HG03108 (cell line): ENCODE results near the gene FGFR2.
"Not testable (repeated sequence)": the region's sequence is repeated elsewhere in the genome, so short reads cannot be mapped to it uniquely, and the experiment has no call there.

Experiments used
- ATAC-seq: cut with Tn5 transposase; IDR thresholded peaks from one replicate; pipeline ENCODE4 v1.9.1; 2021; ENCODE audit warnings: moderate library complexity; ENCODE audit not compliant: unreplicated experiment

FGFR2 gene

DNA sequence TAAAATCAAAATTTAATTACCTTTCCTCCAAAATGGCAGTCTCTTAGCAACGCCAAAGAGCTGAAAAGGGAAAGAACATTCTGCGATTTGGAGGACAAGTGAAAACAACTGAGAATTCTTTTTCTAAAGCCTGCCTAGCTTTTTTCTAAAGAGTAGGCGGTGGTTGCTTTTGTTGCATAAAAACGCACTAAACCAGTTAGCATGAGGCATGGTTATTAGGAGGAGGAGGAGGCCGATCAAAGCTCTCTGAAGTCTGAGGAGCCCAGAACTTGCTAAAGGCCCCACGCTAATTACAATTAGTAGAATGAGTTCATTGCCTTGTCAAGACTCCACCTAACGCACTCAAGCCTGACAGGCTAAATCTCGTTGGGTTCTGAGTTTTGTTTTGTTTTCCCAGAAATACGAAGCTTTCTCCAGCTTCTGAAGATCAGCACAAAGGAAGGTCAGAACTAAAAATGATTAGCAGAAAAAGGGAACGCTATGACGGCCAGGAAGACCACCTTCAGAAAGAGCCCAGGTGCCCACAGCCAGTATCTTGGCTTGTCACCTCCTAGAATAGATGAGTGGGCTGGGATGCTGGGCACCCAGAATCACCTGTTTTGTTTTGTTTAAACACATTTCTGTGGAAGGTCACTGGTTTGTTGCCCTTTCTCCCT lies 72.0 kb downstream of the FGFR2 start:
- ATAC-seq = no peak

GRCh38 chr10:121525251-121526134 lies 72.8 kb downstream of the FGFR2 start:
- no peak for ATAC-seq

DNA sequence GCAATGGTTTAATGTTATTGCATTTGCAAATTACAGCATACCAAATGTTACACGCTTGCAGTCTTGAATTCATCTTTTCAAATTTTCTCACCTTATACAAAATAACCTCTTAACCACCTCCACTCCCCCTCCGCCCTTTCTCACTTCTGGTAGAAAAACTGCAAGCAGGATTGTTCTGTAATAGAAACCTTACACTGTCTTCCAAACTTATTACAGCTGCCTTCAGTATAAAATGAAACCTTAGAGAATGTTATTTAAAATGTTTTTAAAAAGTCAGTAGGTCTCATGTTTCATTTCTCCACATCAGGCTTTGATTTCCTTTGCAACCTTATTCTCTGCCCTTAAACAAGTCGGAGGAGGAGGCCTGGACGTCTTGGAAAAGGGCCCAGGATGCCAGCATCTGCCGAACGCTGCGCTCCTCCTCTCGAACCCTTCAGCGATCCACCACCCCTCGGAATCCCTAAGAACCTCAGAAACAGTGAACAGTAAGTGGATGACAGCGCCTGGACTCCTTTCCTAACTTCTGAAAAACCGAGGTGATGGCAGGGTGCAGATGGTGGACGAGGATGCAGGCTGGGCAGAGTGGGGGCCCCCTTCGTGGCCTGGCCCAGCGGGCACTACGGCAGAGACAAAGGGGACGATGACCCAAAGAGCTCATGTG lies 74.0 kb downstream of the FGFR2 start:
- ATAC-seq = no peak

GRCh38 chr10:121522831-121523230 lies 75.4 kb downstream of the FGFR2 start:
- no peak for ATAC-seq

- ATAC-seq = no peak
These were observed 76.3 kb downstream of the FGFR2 start for GRCh38 chr10:121521794-121522556.

GRCh38 chr10:121520526-121520925 lies 77.7 kb downstream of the FGFR2 start:
- ATAC-seq = not testable (repeated sequence)

DNA sequence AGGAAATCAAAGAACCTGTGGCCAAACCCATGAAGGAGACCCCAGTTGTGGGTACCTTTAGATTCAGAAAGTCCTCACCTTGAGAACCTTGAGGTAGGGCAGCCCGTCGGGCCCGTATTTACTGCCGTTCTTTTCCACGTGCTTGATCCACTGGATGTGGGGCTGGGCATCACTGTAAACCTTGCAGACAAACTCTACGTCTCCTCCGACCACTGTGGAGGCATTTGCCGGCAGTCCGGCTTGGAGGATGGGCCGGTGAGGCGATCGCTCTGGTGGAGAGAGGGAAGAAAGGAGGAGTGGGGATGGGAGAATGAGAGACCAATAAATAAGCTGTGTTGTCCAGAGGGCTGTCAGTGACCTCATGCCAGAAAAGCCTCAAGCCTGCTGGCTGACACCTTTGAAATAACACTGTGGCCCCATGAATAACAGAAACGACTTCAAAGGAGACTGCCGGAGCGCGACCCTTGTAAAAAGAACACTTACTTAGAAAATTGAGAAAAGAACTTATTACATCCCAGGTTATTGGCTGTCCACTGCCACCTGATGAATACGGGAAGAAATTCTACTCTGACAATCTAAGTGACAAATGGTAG lies 78.2 kb downstream of the FGFR2 start:
- ATAC-seq = no peak

DNA sequence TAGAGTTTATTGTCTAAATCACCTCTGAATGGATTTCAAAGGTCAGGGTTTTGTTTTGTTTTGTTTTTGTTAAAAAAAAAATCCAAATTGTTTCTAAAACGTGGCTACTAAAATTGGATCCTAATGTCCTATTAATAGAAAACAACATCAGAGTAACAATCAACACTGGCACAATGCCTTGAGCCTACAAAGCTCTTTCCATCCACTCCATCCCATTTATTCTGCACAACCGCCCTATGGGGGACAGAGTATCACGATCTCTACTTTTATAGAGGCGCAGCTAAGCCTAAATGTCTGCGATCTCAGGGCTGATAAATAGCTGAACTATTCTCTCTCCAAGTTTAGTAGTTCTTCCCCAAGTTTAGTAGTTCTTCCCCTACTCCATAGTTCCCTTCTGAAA lies 78.8 kb downstream of the FGFR2 start:
- ATAC-seq = no peak

GRCh38 chr10:121518333-121518732 lies 79.9 kb downstream of the FGFR2 start:
- no peak for ATAC-seq

GRCh38 chr10:121516093-121516865 lies 82.0 kb downstream of the FGFR2 start:
- peak; percentile 93 for ATAC-seq

DNA sequence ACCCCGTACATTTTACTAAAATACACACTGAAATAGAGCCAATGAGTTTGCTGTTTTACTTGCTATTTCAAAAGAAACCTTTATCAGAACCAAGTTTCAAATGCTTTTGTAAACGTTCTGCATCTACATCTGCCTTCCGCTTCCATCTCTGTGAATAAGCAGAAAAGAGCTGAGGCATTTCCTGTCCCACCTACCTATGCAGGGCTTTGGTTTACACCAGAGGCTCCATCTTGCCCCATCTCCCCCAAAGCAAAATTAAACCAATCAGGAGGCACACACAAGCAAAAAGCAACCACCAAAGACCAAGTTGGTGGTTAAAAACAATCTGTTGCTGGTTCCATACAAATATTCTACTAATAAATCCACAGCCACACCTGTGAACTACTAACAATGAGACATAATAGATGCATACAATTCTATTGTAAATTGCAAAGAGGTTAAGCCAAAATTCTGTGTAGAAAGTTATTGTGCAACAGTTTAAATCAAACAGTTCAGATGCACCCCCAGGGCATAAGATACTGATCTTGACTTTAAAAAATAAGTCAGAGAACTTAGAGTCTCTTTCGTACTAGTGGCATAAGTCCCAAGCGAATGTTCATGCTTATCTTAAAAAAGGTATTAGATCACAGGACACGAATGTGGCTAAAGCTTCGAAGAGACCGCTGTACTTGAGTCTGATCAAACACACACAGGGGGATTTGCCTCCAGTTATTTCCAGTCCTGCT lies 83.9 kb downstream of the FGFR2 start:
- no peak for ATAC-seq

- no peak for ATAC-seq
These were observed 86.3 kb downstream of the FGFR2 start for GRCh38 chr10:121511943-121512342.

DNA sequence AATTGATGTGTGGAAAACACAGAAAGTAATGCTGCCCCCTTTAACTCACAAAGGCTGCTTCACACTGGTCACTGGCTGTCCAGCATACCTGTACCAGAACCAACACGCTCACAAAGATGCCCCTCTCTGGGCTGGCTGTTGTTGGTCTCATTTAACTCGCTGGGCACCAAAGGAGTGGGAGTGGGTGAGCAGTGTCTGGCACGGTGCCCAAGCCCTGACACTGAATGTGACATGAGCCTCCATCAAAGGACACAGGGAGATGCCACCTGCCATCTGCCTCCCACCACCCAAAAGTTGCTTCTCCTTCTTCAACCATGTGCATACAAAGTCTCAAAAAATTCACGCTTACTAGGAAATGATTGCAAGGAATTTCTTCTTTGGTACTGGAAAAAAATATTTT lies 86.8 kb downstream of the FGFR2 start:
- ATAC-seq = no peak

DNA sequence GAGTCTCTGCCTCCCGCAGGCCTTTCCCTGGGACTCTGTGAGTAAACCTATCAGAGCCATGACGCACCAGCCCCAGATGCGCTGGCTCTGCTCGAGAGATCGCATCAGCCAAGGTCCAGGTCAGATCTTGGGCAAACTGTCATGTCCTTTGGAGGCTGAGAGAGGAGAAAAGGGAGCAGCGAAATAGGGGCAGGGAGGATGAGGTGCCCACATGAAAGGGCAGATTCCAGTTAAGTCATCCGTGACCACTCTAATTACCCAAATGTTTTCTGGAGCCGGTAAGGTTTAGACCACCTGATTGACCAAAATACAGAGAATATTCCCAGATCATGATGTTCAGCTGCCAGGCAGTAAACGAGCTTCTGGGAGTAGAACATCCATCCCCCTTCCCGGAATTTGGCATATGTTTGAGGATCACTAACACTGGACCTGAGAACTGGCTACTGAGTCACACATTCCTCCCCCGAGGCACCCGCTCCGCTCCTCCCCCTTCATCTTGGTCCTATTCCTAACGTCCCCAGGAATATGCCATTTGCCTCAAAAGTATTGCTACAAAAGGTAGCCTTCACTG lies 88.0 kb downstream of the FGFR2 start:
- no peak for ATAC-seq

DNA sequence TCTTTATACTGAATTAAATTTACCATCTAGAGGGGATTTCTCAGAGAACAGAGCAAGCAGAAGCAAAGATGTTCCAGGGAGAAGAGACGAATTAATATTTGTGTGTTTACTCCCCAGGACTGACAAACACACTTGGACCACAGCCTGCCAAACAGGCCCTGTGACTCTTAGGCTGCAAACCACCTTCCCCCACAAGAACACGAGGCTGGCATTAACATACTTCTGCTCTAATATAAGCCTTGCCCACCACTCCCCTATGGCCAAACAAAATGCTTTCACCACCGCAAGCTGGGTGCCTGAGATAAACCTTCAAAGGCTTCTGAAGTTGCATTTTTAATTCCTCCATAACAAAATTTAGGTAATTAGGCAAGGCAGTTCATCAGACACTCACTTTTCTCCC lies 88.4 kb downstream of the FGFR2 start:
- ATAC-seq = no peak

DNA sequence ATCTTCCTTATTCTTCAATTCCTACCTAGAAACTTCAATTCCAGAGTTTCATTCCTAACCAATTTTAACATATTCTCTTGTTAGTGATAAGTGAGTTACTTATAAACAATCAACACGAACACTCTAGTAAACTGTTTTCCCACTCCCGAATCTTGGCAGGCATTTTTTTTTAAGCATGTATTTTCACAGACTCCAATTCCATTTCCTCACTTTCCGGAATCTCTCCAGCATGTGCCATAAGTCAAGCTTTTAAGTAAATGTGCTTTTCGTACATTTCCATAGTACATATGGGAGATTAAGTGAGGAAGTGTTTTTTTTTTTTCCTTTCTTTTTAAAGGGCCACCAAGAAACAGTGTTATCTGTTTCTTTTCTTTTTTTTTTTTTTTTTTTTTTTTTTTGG lies 89.1 kb downstream of the FGFR2 start:
- no peak for ATAC-seq

- ATAC-seq = no peak
These were observed 94.6 kb downstream of the FGFR2 start for GRCh38 chr10:121503587-121504051.

DNA sequence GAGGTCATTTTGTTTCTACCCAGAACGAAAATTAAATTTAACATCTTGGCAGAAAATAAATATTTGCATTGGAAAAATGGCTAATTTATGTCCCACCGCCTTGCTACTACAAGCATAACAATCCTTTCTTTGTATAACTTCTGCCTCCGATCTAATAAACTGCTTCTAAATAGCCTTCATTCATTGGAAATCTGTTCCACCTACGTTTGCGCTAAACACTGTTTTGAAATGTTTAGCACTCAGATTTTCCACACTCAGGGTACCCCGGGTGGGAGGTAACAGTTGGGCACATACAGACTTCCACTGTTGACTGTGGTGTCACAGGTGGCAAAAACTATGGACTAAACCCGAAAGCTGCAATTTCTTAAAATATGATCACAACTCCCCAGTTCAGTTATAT lies 96.4 kb downstream of the FGFR2 start:
- no peak for ATAC-seq
